Loucy (cell line): ENCODE results near the gene FRRS1L.

Experiments
- CTCF ChIP-seq: fragments of 200-600 bp; sonication (generic); conservative IDR thresholded peaks from 2 replicates; pipeline ENCODE4 v1.5.1; 2014; ENCODE audit warnings: mild to moderate bottlenecking, antibody characterized with exemption, low read length
- EZH2phosphoT487 ChIP-seq: fragments of 200-600 bp; IDR thresholded peaks from 2 replicates; pipeline ENCODE4 v1.6.1; 2018; ENCODE audit warnings: antibody characterized with exemption, mild to moderate bottlenecking, moderate library complexity, borderline replicate concordance

GRCh38 chr9:109117856-109118807, 48.9 kb downstream of the FRRS1L start:
- TF ChIP-seq CTCF (no peak), EZH2phosphoT487 (no peak)
